ENCODE data around the gene SHANK2. TPM values are rescaled to one million over a fixed set of nuclear protein-coding genes. Genes with fewer than 3 reads are reported as not detected.

SHANK2 gene
- total RNA-seq, 1 experiment from 2014 or later = 0.71 TPM

- Histone ChIP-seq H3K27me3 (replicated peaks; ENCODE audit: insufficient read depth, low read depth, low read length, poor library complexity) (no peaks in the 10 kb centered on the region), H3K4me1 (ENCODE audit: insufficient read depth, low read length, poor library complexity, severe bottlenecking) (peaks cover 16% of the 10 kb centered on the region), H3K27ac (ENCODE audit: low read depth, low read length, poor library complexity, severe bottlenecking) (peak overlapping the region; percentile 42), H3K36me3 (ENCODE audit: insufficient read depth, low read length, poor library complexity, severe bottlenecking) (no peaks in the 10 kb centered on the region), H3K9me3 (ENCODE audit: low read depth, low read length, poor library complexity, severe bottlenecking) (no peaks in the 10 kb centered on the region), H3K4me3 (ENCODE audit: low read depth, low read length, poor library complexity, severe bottlenecking) (peak overlapping the region; percentile 11)
- TF ChIP-seq EZH2 (IDR thresholded peaks at IDR 0.05; ENCODE audit: borderline replicate concordance, low read depth, low read length, poor library complexity, severe bottlenecking) (no peak), CTCF (conservative IDR thresholded peaks at IDR 0.05; ENCODE audit: low read depth, low read length) (no peak)
- CTCF ChIA-PET = no interaction called here
- no TSS peak for BruUV-seq (replicated peaks)
- POLR2A ChIA-PET (ENCODE audit: low non-redundant PET) = interaction anchor here (0.6 kb wide), 2 partner anchors 30 to 31 kb away, joined by 3 to 24 read pairs; no protein-coding TSS in a partner anchor
- DNase-seq (ENCODE audit: low spot score) = peak; percentile 93
- intact Hi-C loops (cut with micrococcal nuclease; ENCODE audit: unreplicated experiment) = no loop called here
These were observed 11.3 kb downstream of the SHANK2 start for GRCh38 chr11:71240865-71241691.

DNA sequence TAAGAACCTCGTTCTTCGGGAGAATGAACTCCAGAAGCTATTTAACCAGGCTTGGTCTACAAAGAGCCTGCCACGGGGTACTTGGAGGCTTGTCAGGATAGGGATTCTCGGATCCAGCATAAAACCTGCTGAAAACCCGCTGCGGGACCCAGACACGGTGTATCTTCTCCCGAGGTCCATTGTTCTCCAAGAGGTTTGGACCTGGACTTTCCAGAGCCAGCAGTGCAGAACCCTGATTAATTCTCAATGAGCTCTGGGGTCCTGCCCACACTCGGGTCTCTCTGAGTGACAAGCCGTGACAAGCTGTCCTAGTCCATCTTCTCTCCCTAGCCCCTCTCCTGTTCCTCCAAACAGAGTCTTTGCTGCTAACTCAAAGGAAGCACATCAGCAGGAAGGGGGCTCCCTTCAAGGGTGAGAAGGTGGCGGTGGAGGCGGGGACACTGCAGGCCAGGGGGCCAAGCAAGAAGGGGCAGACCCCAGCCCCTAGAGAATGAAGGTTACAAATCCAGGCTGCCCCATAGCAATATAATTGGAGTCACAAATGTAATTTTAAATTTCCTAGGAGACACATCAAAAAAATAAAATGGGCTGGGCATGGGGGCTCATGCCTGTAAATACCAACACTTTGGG is 12.2 kb downstream of the SHANK2 start:
- BruUV-seq (replicated peaks) = no TSS peak
- POLR2A ChIA-PET (ENCODE audit: low non-redundant PET) = interaction anchor here (0.6 kb wide), 1 partner anchor 32 kb away, joined by 3 read pairs; no protein-coding TSS in a partner anchor
- intact Hi-C loops (cut with micrococcal nuclease; ENCODE audit: unreplicated experiment) = no loop called here

GRCh38 chr11:71239581-71239980 is 12.8 kb downstream of the SHANK2 start:
- DNase-seq (ENCODE audit: low spot score) = no peak
- Histone ChIP-seq H3K27me3 (replicated peaks; ENCODE audit: insufficient read depth, low read depth, low read length, poor library complexity) (no peaks in the 10 kb centered on the region), H3K9me3 (ENCODE audit: low read depth, low read length, poor library complexity, severe bottlenecking) (no peaks in the 10 kb centered on the region), H3K36me3 (ENCODE audit: insufficient read depth, low read length, poor library complexity, severe bottlenecking) (no peaks in the 10 kb centered on the region), H3K4me1 (ENCODE audit: insufficient read depth, low read length, poor library complexity, severe bottlenecking) (peaks cover 16% of the 10 kb centered on the region), H3K27ac (ENCODE audit: low read depth, low read length, poor library complexity, severe bottlenecking) (no peak overlapping the region), H3K4me3 (ENCODE audit: low read depth, low read length, poor library complexity, severe bottlenecking) (no peak overlapping the region)
- no TSS peak for BruUV-seq (replicated peaks)
- intact Hi-C loops (cut with micrococcal nuclease; ENCODE audit: unreplicated experiment) = no loop called here
- ChIA-PET CTCF (no interaction called here), POLR2A (ENCODE audit: low non-redundant PET) (no interaction called here)
- TF ChIP-seq EZH2 (IDR thresholded peaks at IDR 0.05; ENCODE audit: borderline replicate concordance, low read depth, low read length, poor library complexity, severe bottlenecking) (no peak), CTCF (conservative IDR thresholded peaks at IDR 0.05; ENCODE audit: low read depth, low read length) (no peak)

More for the DNA sequence above, 12.2 kb downstream of the SHANK2 start:
- TF ChIP-seq EZH2 (IDR thresholded peaks at IDR 0.05; ENCODE audit: borderline replicate concordance, low read depth, low read length, poor library complexity, severe bottlenecking) (no peak), CTCF (conservative IDR thresholded peaks at IDR 0.05; ENCODE audit: low read depth, low read length) (no peak)
- Histone ChIP-seq H3K27ac (ENCODE audit: low read depth, low read length, poor library complexity, severe bottlenecking) (peak overlapping the region; percentile 42), H3K4me3 (ENCODE audit: low read depth, low read length, poor library complexity, severe bottlenecking) (no peak overlapping the region), H3K9me3 (ENCODE audit: low read depth, low read length, poor library complexity, severe bottlenecking) (no peaks in the 10 kb centered on the region), H3K36me3 (ENCODE audit: insufficient read depth, low read length, poor library complexity, severe bottlenecking) (no peaks in the 10 kb centered on the region), H3K27me3 (replicated peaks; ENCODE audit: insufficient read depth, low read depth, low read length, poor library complexity) (no peaks in the 10 kb centered on the region), H3K4me1 (ENCODE audit: insufficient read depth, low read length, poor library complexity, severe bottlenecking) (peaks cover 16% of the 10 kb centered on the region)
- CTCF ChIA-PET = no interaction called here
- no peak for DNase-seq (ENCODE audit: low spot score)
